GM21447 (cell line): ENCODE measurements around the gene PARVA.
"Not testable (repeated sequence)": the region's sequence is repeated elsewhere in the genome, so short reads cannot be mapped to it uniquely, and the experiment has no call there.

ENCODE experiments used
- ATAC-seq: cut with Tn5 transposase; IDR thresholded peaks from one replicate; pipeline ENCODE4 v1.9.1; 2021; ENCODE audit not compliant: unreplicated experiment

The PARVA gene

GRCh38 chr11:12377106-12377823 lies at the start of gene PARVA:
Gene PARVA, plus strand, starts transcription at chr11:12377571. Its CDS starts 77 bp downstream, at chr11:12377648.
- no peak for ATAC-seq

GRCh38 chr11:12329169-12329568 lies 48.2 kb upstream of the PARVA start:
- no peak for ATAC-seq

- ATAC-seq = no peak
Observed at GRCh38 chr11:12329797-12330196, 47.6 kb upstream of the PARVA start.

- ATAC-seq = no peak
Observed at GRCh38 chr11:12330485-12331231, 46.7 kb upstream of the PARVA start.

GRCh38 chr11:12331239-12331874 lies 46.0 kb upstream of the PARVA start:
- no peak for ATAC-seq

- no peak for ATAC-seq
Observed at GRCh38 chr11:12343526-12343925, 33.8 kb upstream of the PARVA start.

- no peak for ATAC-seq
Observed at GRCh38 chr11:12353534-12353933, 23.8 kb upstream of the PARVA start.

DNA sequence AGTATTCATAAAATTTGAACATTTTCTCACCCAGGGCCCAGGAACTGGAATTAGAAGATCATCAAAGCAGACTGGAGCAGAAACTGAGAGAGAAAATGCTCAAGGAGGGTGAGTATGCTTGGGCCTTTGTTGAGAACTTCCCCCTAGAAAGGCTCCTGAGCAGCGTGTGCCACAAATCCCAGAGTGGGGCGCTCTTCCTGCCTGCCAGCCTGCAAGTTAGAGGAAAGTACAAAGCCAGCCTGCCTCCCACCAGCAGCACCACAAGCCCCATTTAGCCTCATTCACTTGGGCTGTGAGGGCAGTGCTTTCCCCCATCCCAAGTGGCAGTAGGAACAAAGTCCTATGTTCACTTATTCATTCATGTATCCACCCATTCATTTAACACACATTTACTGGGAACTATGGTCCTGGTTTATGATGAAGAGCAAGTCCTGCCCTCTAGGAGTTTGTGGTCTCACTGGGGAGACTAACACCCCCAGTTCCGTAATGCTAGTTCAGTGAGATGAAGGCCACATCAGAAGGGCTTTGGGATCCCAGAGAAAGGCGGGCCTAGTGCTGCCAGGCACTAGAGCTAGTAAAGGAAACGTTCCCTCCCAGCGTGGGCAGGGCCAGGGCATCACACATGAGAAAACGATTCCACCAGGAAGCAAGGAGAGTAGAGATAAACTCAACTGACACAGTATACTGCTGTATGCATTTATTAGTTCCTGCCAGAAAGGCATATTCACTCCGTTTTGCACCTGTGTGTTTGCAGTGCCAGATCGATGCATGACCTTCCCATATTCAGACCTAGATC lies 22.4 kb upstream of the PARVA start:
- ATAC-seq = no peak

DNA sequence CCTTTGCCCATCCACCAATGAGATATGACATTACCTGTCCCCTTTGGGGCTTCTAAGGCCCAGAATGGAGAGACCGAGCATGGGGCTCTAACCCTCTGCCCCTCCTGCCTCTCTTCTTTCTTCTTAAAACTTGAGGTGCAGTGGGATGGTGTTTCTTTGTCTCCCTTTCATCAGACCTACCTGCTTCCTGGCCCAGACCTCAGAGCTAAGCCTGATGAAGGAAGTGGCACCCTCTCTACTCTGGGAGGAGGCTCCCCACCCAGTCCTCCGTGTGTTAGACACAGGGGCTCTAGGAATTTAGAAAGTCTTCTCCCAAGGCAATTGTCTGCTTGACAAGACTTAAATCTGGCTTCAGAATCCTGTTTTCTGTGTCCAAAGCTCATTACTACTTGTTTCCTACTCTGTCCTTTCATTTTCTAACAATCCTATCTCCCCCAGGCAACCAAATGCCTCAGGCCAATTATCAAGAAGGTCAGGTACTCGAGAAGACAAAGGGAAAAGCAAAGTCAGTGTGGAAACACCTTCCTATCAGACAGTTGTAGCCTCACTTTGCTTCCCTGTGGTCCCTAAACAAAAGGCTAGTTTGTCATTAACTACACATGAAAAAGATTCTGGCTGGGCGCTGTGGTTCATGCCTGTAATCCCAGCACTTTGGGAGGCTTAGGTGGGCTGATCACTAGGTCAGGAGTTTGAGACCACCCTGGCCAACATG lies 20.3 kb upstream of the PARVA start:
- no peak for ATAC-seq

- ATAC-seq = not testable (repeated sequence)
Observed at GRCh38 chr11:12357697-12358096, 19.7 kb upstream of the PARVA start.

DNA sequence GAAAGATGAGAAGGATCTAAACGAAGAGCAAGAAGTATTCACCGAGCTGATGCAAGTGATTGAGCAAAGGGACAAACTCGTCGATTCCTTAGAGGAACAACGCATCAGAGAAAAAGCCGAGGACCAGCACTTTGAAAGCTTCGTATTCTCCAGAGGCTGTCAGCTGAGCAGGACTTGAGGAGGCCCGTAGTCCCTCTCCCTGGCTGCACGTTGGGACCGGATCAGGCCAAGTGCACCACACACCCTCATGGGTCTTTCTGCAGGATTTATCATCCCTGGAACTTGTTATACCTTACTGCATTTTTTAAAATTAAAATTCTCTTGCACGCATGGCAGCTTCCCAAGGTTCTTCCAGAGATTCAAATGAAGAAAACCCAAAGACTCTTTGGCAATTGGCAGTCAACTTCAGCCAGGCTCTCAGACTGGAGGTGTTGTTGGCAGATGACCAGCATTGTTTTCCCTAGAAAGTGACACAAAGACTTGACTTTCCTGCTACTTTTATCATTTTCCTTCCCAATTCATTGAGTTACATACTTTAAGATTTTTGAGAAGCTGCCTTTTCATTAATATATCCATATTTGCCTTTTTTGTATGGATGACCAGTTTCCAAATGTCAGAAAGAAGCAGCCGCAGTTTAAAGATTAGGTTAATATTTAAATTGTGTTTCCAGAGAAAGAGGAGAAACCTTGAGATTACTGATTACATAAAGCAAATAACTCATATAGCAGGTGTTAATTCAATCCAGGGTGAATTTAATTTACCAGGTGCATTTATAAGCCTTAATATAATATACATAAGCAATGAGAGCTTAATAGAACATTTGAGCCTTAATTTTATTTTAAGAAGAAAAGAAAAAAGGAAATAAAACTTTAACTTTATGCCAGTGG lies 18.8 kb upstream of the PARVA start:
- ATAC-seq = no peak

DNA sequence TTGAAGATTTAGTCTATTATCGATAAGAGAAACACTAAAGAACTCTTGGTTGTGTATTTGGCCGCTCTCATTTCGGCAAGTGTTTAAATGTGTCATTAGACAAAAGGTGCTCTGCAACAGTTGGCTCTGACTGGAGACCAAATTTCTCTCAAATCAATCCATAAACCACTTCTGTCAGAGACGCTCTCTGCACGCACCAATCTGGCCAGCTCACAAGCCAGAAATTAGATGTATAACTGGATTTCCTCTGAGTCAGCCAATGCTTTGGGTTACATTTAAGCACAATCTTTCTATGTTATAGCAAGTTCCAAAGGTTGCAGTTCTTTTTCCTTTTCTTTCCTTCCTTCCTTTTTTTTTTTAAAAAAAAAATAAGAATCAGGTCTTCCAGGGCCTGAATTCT lies 17.6 kb upstream of the PARVA start:
- ATAC-seq = no peak

- no peak for ATAC-seq
Observed at GRCh38 chr11:12361682-12362081, 15.7 kb upstream of the PARVA start.

DNA sequence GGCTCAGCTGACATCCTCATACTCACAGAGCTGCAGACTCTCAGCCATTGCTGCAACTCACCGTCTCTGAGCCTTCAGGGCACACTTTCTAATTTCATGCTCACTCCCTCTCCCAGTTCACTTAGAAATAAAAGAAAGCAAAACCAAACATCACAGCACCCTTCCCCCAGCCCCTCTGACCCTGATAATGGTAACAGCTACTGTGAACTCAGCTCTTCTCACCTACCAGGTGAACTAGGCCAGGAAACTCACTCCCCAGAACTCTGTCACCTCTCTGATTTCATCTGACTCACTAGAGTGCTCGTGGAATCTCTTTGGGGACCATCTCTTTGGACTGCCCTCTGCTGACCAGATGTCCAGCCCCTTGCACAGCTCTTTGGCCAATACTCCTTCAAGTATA lies 14.5 kb upstream of the PARVA start:
- no peak for ATAC-seq

GRCh38 chr11:12363373-12363772 lies 14.0 kb upstream of the PARVA start:
- ATAC-seq = no peak

DNA sequence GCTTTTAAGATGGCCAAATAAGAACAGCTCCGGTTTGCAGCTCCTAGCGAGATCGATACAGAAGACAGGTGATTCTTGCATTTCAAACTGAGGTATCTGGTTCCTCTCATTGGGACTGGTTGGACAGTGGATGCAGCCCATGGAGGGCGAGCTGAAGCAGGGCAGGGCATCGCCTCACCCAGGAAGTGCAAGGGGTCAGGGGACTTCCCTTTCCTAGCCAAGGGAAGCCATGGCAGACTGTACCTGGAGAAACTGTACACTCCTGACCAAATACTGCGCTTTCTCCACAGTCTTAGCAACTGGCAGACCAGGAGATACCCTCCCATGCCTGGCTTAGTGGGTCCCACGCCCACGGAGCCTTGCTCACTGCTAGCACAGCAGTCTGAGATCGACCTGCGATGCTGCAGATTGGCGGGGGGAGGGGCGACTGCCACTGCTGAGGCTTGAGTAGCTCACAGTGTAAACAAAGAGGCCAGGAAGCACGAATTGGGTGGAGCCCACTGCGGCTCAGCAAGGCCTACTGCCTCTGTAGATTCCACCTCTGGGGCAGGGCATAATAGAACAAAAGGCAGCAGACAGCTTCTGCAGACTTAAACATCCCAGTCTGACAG lies 11.3 kb upstream of the PARVA start:
- not testable (repeated sequence) for ATAC-seq

DNA sequence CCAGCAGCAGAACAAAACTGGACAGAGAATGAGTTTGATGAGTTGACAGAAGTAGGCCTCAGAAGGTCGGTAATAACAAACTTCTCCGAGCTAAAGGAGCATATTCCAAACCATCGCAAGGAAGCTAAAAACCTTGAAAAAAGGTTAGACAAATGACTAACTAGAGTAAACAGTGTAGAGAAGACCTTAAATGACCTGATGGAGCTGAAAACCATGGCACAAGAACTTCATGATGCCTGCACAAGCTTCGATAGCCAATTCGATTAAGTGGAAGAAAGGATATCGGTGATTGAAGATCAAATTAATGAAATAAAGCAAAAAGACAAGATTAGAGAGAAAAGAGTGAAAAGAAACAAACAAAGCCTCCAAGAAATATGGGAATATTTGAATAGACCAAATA lies 10.3 kb upstream of the PARVA start:
- ATAC-seq = not testable (repeated sequence)

DNA sequence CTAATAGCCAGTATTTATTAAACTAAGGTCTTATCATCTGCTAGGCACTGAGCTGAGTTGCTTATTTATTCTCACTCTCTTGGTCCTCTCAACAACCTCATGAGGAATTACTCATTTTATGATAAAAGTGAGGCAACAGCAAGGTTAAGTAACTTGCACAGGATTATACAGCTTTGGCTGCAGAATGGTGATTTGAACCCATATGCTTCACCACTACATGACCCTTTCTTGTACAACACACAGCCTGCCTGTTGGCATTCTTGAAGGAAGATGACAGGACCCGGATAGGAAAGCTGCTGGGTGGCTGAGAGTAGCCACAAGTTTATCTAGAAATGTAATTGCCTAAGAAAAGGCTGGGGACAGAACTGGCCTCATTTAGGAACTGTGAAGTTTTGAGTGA lies 5.3 kb upstream of the PARVA start:
- ATAC-seq = no peak

- ATAC-seq = no peak
Observed at GRCh38 chr11:12375720-12376119, 1.7 kb upstream of the PARVA start.
